ENCODE data around the gene SUSD2.
"Not testable (repeated sequence)": the region's sequence is repeated elsewhere in the genome, so short reads cannot be mapped to it uniquely, and the experiment has no call there.

The SUSD2 gene

GRCh38 chr22:24178502-24179440, 2.5 kb upstream of the SUSD2 start:
- TF ChIP-seq CTCF (IDR thresholded peaks at IDR 0.05; ENCODE audit: low read depth, low read length, missing control alignments) = peak; percentile 52
- H3K4me3 ChIP-seq (replicated peaks; ENCODE audit: low read depth, low read length) = no peak overlapping the region
- DNase-seq (ENCODE audit: extremely low read depth, low read depth) = no peak

- no peak for DNase-seq (ENCODE audit: extremely low read depth, low read depth)
- TF ChIP-seq CTCF (IDR thresholded peaks at IDR 0.05; ENCODE audit: low read depth, low read length, missing control alignments) = no peak
- no peak overlapping the region for H3K4me3 ChIP-seq (replicated peaks; ENCODE audit: low read depth, low read length)
Observed at GRCh38 chr22:24179478-24180210, 1.6 kb upstream of the SUSD2 start.

- DNase-seq (ENCODE audit: extremely low read depth, low read depth) = no peak
- no peak for TF ChIP-seq CTCF (IDR thresholded peaks at IDR 0.05; ENCODE audit: low read depth, low read length, missing control alignments)
Observed at GRCh38 chr22:24180316-24181087, 785 bp upstream of the SUSD2 start.

GRCh38 chr22:24181996-24182899, 961 bp downstream of the SUSD2 start:
- peak; percentile 28 for TF ChIP-seq CTCF (IDR thresholded peaks at IDR 0.05; ENCODE audit: low read depth, low read length, missing control alignments)
- H3K4me3 ChIP-seq (replicated peaks; ENCODE audit: low read depth, low read length) = no peak overlapping the region
- no peak for DNase-seq (ENCODE audit: extremely low read depth, low read depth)

More at GRCh38 chr22:24180316-24181087, 785 bp upstream of the SUSD2 start:
- H3K4me3 ChIP-seq (replicated peaks; ENCODE audit: low read depth, low read length) = no peak overlapping the region

GRCh38 chr22:24182900-24183246, 1.6 kb downstream of the SUSD2 start:
- DNase-seq (ENCODE audit: extremely low read depth, low read depth); H3K4me3 ChIP-seq (replicated peaks; ENCODE audit: low read depth, low read length): not testable (repeated sequence)

GRCh38 chr22:24183321-24184031, 2.2 kb downstream of the SUSD2 start:
- DNase-seq (ENCODE audit: extremely low read depth, low read depth) = no peak
- no peak overlapping the region for H3K4me3 ChIP-seq (replicated peaks; ENCODE audit: low read depth, low read length)
- TF ChIP-seq CTCF (IDR thresholded peaks at IDR 0.05; ENCODE audit: low read depth, low read length, missing control alignments) = no peak

Data from HFF-Myc (cell line).